ENCODE data around the gene DNAAF8.

The DNAAF8 gene

DNA sequence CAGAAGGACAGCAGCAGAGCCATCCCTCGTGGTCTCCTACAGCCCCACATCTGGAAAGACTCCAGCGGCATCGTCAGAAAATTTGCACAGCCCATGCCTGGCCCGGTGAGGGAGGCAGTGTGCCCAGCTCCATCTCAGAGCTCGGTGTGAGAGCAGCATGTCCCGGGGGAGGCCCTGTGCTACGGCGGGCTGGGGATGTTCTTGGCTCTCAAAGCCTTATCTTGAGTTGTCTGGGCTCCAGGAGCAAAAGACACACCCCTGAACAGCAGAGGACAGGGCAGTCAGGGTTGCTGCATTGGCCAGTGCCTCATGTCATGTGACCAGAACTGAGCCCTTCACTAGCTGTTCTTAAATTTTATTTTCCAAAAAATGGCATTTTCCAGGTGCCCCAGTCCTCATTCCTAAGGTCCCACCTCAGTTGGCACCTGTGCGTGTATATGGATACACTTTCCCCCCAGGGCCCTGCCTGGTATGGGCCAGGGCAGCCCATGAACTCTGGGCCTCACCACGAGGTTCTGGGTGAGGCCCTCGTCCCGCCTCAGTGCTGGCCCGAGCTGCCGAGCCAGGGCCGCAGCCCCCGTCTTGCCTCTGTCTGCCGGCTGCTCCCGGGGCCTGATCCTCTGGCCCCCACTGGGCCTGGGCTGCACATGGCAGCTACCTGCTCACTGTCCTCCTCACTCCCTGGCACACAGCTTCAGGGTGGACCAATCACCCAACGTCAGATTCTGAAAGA, 38.0 kb upstream of the DNAAF8 start:
- DNase-seq, result no peak

DNA sequence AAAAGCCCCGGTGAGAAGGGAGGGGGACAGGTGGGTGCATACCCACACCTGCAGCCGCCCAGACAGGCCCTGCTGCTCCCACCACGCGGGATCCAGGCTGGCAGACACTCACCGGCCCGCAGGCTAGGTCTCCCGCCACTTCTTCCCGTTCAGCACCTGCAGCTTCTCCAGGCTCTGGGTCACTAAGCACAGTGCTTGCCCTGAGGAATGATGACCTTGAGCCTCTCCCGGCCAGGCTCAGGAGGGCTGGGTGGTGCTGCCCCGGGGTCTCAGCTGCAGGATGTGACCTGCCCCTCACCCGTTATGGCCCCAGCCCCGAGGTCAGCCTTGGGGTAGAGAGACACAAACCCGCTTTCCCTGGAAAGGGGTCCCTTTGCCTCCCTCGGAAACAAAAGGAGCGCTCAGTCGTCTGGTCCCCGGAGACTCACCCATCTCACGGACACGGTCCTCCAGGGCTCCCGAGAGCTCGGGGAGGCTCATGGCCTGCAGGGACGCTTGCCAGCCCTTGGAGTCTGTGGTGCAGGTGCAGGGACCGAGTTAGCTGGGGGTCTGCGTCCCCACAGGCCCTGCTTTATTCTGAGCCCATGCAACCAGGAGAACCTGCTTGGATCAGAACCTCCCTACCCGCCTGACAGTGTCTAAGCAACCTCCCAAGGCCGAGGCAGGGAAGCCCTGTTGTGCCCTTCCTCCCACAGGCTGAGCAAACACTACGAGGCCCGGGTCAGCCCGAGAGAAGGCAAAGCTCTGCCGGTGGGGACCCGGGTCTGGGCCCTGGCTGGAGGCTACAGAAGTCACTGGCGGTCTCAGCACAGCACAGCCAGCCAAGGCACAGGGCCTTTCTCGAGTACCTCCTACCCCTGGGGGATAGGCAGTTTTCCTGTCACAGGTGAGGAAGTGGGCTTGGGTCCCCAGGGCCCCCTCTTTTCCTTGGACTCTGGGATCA, 37.2 kb upstream of the DNAAF8 start:
- no peak for DNase-seq

DNA sequence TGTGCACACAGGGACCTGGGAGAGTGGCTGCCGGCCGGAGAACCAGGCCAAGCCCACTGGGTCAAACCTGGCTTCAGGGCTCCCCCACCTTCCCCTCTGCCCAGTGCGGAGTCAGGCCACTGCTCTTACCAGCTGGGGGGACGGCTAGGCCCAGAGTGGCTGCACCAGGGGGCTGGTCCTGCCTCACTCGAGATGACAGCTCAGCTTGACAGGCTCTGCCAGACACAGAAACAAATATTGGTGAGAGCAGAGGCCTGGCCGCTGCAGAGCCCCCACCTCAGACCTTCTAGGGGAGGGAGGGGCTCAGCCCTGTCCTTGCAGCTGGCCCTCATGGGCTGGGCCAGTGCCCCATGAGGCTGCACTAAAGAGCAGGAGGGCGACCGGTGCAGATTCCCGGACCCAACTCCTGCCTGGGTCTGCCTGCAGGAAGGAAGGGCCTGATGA, 36.5 kb upstream of the DNAAF8 start:
- no peak for DNase-seq

DNA sequence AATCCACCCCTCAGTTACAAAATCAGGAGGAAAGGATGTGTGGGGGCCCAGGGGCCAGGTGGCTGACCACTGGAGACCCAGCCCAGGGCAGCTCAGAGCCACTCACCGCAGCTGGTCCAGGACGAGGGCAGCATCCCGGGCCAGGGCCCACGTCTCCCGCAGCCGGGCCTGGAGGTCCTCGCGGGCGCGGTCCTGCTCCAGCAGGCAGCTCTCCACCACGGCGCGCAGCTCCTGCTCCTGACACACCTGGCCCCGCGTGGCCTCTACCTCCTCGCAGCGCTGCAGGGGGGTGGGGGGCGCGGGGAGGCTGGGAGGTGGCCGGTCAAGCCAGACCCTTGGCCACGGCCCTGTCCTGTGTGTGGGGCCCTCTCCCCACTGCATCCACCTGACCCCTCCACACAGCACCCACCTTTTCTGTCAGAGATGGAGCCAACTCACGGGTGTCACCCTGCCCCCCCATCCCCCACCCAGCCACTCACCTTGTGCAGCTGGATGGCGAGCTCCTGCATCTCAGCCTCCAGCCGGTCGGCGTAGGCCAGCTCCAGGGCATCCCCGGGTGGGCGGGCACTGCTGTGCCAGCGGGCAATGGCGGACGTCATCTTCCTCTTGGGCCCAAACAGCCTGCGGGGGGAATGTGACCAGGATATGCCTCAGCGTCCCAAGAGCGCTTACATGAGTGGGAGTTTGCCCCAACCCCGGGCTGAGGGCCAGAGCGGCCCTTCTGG, 35.9 kb upstream of the DNAAF8 start:
- no peak for DNase-seq

DNA sequence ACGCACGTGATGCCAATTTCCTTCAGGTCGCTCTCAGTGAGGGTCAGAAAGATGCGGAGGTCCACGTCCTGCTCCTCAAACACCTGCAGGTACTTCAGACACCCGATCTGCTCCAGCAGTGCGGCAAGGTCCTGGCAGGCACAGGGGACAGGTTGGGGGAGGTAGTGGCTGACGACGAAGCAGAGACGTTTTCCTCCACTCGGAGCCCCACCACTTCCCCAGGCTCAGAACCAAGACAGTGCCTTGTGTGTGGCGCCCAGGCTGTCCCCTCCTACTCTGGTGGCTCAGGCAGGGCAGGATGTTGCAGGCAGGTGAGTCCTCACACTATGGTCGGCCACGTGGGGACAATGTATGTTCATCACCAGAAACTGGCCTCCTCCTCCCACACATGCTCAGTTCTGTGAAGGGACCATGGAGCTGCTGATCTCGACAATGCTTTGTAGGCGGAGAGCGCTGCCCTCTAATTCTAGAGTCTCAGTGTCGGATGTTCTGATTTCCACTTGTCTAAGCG, 35.2 kb upstream of the DNAAF8 start:
- no peak for DNase-seq

DNA sequence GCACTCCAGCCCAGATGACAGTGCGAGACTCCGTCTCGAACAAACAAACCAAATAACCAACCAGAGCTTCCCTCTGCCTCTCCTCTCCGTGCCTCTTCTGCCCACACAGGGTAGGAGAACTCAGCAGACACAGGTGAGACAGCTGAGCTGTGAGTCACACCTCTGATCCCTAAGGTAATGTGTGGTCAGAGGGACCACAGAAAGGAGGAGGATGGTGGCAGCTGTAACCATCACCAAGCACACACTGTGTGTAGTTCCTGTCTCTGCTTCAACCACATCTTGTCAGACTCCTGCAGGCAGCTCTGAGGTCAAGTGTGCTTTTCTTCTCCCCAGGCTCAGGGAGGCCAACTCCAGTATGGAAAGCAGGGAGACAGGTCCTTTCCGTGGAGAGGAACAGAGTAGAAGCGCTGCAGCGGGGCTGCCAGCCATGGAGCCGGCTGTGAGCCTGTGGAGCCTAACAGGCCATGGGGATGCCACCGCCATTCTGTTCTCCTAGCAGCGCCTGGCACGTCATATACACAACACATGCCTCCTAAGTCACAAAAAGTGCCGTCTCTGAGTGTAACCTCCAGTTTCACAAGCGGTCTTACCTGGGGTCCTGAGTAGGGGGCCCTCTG, 33.8 kb upstream of the DNAAF8 start:
- DNase-seq, result no peak

DNA sequence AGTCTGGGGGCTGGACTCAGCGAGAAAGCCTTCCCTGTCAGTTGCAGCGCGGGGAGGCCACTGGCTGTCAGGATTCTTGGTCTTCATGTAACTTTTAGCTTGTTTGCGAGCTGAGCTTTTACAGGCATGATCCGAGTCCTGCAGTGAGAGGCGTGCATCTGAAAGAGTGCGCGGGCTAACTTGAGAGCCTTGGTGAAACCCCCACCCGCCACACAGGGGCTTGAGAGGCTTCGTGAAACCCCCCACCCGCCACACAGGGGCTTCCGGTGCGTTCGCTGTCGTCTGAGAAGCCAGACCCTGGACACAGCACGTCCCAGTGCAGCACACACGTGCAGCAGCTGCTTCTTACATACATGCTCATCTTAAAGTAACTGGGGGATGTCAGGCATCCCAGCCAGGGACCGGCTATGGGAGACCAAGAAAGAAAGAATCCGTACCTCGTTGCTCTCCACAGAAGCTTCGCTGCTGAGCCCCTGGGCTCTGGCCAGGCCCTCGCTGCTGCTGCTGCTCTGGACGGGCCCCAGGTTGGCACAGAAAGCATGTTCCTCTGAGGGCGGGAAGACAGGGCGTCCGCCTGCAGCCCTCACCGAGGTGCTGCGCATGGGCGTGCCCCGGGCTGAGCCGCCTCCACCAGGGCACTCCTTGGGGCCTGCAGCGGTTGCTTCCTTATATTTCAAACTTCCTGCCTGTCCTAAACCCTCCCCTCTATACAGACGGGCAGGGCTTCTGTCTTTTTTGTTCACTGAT, 33.2 kb upstream of the DNAAF8 start:
- DNase-seq, result no peak

DNA sequence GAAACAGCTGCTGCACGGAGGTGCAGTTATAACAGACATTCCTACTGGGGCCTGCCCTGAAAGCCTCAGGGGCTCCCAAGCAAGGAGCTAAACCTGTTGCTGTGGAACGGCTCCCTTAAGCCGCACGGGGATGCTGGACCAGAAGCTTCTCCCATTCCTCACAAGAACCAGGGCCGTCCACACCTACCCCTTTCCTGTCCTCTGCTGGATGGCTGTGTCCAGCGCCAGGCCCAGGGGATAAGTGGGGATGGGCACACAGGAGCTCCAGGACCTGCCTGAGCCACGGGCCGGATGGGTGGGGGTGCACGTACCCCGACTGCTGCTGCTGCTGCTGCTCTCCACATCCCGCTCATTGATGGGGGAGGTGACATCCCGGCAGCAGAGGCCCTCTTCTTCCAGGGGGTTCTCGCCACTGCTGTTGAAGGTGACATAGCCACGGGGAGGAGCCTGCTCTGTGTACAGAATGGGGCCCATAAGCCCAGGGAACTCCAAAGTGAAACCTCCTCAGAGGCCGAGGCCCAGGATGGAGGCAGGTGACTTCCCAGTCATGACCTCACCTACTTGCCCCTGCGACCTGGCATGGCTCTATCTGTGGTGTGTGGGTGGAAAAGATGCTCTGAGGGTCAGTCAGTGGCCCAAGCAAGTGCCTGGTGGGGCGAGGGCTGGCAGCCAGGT, 32.4 kb upstream of the DNAAF8 start:
- DNase-seq, result no peak

DNA sequence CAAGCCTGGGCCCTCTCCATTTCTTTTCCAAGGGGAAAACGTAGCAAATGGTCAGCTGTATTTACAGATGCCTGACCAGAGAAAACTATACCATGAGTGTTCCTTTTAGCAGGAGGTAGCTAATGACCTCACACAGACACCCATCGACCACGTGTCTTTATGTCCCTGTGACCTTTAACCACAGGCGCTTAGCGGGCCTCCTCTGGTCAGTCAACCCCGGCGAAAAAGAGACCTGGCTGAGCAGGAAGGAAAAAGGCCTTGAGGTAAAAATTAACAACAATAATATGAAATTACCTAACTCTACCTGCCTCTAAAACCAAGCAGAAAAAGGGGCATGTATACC, 31.9 kb upstream of the DNAAF8 start:
- no peak for DNase-seq

DNA sequence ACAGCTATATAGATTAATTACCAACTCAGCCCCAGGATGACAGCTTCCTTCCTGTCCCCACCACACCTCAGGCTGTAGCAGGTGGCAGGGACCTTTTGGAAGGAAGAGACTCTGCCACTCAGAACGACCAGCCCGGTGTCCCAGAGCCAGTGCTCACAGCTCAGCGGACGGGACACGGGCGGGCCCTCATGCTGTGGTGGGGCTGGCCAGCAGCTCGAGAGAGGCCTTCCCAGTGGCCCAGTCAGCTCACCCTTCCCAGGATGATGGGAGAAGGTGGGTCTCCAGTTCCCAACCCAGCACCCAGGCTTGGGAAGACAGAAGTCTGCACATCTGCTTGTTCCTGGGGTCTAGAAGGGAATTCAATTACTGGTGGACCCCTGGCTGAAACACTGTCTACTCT, 30.4 kb upstream of the DNAAF8 start:
- DNase-seq, result no peak

DNA sequence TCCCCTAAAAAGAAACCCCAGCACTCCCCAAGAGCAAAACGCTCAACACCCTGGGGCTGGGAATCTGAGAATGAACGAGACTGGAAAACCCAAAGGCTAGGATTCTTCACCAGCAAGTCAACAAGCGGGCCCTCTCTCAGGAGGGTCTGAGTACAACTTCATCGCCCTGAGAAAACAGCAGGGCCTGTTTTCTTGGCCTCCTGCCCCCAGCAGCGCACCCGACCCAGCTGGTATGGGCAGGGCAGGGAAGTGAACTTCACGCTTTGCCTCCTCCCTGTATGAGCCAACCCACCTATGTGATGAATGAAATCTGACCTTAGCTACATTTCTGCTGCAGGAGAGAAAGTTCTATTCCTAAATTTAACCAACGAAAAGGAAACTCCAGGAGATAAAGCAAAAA, 29.8 kb upstream of the DNAAF8 start:
- no peak for DNase-seq

DNA sequence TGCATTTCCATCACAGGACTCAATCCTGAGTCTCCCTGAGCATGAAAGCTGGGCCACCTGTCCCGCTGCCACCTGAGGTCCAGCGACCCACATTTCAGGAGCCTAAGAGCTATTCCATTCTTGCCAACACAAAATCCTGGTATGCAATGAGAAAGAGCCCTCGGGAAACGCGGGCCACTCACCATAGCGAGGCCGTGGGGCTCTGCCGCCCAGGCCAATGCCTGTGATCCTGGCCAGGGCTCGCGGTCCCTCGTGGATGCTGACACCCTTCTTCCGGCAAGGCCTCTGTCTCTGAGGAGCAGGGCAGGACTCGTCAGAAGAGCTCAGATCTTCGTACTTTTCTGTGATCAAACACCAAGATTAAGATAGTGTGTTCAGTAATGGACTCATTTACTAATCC, 29.4 kb upstream of the DNAAF8 start:
- DNase-seq, result no peak

DNA sequence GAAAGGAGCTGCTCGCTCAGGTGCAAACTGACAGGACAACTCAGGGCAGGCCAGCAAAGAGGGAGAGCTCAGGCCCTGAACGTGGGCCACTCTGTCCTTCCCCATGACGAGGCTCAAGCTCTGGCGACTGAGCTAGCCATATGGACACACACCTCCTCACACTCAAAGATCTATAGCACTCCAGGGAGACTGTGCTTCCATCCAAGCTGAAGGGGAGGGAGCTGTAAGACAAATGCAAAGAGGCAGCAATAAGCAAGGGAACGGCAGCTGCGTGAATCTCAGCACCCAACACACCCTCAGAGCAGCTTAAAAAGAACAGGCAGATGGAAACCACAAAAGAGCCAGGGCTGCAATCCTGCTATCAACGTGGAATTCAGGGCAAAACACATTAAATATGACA, 27.5 kb upstream of the DNAAF8 start:
- DNase-seq, result no peak

DNA sequence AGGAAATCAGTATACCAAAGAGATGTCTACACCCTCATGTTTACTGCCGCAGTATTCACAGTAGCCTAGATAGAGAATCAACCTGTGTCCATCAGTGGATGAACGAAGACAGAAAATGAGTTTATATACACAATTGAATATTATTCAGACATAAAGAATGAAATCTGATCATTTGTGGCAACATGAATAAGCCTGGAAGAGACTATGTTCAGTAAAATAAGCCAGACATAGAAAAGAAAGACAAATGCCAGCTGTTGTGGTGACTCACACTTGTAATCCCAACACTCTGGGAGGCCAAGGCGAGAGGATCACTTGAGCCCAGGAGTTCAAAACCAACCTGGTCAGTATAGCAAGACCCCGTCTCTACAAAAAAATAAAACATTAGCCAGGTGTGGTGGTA, 24.9 kb upstream of the DNAAF8 start:
- DNase-seq, result no peak

DNA sequence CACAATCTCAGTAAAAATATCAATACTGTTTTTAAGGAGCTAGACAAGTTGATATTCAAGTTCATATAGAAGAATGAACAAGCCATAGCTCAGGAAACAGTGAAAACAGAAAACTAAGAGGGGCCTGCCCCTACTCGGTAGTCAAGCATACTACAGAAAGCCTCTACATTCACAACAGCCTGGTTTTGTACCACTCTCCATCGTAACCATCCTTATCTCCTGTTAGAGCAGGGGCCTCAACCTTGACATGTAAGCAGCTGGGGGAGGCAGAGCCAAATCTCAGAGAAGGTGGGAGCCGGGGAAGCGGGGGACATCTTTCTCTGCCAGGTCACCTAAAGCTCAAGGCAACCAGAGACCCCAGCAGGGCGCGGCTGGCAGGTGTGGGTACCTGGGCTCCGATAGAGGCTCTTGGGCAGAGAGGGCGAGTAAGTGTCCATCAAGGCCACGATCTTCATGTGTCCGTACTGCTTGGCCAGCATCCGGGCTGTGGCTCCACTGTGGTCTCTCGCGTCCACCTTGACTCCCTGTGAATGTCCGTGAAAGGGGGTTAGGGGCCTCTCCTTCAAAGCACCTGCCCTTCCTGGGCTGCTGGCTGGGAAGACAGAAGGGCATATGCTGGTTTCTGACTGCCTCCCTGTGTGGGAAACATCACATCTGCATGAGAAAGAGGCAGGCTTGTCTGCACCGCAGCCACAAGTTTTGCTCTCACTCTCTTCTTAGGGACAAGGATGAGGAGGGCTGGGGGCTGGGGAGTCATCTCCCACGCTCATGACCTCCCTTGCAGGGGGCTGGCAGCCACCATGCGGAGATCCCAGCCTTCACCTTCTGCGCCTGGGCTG, 20.5 kb upstream of the DNAAF8 start:
- no peak for DNase-seq

DNA sequence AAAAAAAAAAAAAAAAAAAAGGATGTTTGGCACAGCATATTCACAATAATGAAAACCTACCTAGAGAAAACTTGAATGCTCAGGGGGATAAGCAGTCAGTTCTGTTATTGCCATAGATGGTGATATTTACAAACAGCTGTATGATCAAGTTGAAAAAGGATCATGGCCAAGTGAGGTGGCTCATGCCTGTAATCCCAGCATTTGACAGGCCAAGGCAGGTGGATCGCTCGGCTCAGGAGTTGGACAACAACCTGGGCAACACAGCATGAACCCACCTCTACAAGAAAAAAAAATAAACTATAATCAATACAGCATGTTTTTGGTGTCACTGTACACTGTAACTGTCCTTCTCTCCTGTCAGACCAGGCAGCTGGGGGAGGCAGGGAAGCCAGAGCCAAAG, 19.3 kb upstream of the DNAAF8 start:
- DNase-seq, result no peak

DNA sequence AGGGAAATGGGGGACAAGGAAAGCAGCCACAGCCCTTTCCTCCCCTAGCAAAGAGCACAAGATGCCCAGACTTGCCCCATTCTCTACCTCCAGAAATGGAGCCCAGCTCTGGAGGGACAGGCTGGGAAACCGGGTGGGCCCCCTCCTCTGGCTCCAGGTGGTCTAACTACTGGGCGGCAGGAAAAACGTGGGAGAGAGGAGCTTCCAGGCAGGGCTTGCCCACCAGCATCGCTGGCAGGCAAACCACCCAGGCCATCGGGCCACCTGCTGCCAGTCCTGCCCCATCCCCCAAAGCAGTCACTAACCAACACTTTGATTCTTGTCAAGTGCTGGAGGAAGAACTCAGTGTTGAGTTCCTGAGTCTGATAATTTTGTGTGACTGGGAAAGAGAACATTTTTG, 15.9 kb upstream of the DNAAF8 start:
- no peak for DNase-seq

DNA sequence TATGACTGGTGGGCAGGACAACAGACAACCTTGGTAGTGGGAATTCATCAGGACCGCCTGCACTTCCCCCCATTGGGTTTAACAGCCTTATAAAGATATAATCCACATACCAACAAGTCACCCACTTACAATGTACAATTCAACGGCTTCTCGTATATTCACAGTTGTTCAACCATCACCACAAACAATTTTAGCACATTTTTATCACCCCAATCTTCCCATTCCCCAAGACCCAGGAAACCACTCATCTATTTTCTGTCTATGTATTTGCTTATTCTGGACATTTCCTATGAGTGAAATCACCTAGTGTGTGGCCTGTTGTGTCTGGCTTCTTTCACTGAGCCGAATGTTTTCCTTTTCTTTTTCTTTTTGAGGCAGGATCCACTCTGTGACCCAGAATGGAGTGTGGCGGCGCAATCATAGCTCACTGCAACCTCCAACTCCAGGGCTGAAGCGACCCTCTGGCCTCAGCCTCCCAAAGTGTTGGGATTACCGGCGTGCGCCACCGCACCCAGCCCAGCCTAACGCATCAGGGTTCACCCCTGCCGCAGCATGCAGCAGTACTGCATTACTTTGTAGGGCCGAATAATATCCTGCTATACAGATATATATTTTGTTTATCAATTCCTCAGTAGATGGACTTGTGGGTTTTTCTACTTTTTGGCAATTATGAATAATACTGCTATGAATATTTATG, 11.1 kb upstream of the DNAAF8 start:
- DNase-seq, result no peak

DNA sequence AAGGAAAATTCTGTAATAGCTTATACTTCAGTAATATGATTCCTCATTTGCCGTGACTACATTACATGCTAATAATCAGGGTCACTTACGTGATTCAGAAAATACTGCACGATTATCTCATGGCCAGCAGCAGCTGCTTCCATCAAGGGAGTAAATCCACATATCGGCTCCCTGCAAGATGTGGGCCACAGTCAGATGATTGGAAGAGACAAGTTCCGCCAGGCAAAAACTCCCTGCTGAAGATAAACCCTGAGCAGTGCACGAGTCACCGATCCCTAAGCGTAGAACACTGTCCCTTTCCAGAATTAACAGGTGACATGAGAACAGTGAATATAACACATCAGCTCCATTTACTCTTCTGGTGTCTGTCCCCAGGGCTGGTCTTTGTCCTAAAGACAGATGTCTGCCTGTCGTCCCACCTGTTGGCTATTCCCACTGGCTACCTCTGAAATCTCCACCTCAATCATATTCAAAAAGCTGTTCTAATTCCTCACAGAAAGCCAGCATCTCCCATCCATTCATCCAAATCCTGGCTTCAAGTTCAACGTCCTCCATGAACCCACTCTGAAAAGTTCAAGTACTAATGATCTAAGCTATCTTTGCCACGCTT, 9.6 kb upstream of the DNAAF8 start:
- DNase-seq, result no peak

DNA sequence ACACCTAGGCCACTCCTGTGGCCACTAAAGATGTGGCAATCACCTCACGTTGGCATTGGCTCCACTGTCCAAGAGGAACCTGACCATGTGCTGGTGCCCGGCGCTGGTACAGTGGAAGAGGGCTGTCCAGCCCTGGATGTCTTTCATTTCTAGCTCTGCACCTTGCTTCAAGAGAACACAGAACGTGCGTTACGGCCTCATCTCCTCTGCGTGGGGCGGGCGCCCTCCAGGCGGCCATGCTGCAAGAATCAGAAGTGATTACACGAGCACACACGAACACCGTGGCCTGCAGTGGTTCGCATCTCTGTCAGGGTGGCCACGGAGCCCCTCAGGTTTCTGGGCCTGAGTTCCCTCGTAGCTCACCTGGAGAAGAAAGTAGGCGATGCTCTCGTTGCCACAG, 7.7 kb upstream of the DNAAF8 start:
- no peak for DNase-seq

Data from DMS79 treated with DMSO at 0.1 percent for 48 hours (cell line).